ENCODE data around the gene ZCCHC14. TPM values are rescaled to one million over a fixed set of nuclear protein-coding genes. Genes with fewer than 3 reads are reported as not detected.

The ZCCHC14 gene
- total and polyA plus RNA-seq, 2 of the 13 experiments (the other 11 are each of a cell fraction or from before 2014, with no cell fraction given), result 12.4 to 12.5 TPM

DNA sequence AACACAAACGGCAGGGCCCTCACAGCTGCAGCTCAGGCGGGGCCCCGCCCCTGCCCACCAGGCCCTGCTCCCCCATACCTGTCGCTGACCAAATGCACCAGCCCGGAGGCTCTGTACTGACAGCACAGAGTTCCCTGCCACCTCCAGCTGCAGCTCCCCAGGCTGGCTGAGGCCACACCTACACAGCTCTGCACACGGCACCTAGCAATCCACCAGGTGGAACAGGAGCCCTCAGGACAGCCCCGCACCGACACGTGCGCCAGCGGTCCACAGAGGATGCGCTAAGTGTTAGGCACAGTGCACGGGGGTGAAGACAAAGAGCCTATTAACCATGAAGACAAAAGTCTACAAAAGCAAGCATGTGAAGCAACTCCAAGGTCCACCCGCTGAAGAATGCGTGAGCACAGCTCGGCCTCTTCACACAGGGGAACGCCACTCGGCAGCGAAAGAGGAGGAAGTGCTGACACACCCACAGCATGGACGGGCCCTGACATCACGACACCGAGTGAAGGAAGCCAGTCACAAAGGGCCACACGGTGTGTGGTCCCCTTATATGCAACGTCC, 5.4 kb downstream of the ZCCHC14 start (continued):
- TF ChIP-seq, protein P1, sequence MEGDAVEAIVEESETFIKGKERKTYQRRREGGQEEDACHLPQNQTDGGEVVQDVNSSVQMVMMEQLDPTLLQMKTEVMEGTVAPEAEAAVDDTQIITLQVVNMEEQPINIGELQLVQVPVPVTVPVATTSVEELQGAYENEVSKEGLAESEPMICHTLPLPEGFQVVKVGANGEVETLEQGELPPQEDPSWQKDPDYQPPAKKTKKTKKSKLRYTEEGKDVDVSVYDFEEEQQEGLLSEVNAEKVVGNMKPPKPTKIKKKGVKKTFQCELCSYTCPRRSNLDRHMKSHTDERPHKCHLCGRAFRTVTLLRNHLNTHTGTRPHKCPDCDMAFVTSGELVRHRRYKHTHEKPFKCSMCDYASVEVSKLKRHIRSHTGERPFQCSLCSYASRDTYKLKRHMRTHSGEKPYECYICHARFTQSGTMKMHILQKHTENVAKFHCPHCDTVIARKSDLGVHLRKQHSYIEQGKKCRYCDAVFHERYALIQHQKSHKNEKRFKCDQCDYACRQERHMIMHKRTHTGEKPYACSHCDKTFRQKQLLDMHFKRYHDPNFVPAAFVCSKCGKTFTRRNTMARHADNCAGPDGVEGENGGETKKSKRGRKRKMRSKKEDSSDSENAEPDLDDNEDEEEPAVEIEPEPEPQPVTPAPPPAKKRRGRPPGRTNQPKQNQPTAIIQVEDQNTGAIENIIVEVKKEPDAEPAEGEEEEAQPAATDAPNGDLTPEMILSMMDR (CRISPR knock-in tag; IDR thresholded peaks at IDR 0.05), result peak; percentile 51
- TF ChIP-seq PCBP2 (optimal IDR thresholded peaks at IDR 0.05; ENCODE audit: low read depth, low read length, poor library complexity, severe bottlenecking), result no peak
- TF ChIP-seq, protein P2, sequence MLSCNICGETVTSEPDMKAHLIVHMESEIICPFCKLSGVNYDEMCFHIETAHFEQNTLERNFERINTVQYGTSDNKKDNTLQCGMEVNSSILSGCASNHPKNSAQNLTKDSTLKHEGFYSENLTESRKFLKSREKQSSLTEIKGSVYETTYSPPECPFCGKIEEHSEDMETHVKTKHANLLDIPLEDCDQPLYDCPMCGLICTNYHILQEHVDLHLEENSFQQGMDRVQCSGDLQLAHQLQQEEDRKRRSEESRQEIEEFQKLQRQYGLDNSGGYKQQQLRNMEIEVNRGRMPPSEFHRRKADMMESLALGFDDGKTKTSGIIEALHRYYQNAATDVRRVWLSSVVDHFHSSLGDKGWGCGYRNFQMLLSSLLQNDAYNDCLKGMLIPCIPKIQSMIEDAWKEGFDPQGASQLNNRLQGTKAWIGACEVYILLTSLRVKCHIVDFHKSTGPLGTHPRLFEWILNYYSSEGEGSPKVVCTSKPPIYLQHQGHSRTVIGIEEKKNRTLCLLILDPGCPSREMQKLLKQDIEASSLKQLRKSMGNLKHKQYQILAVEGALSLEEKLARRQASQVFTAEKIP (CRISPR knock-in tag; IDR thresholded peaks at IDR 0.05; ENCODE audit: borderline replicate concordance), result no peak
- no peak for TF ChIP-seq KLF6 (CRISPR knock-in tag; IDR thresholded peaks at IDR 0.05)
- no peak for TF ChIP-seq HMGA1 (CRISPR knock-in tag; conservative IDR thresholded peaks at IDR 0.05)
- peak; percentile 54 for TF ChIP-seq FOSL2 (CRISPR knock-in tag; IDR thresholded peaks at IDR 0.05)
- 0 out of 2 replicates have a peak, but pooled peaks have one; percentile 42 for TF ChIP-seq ZNF777 (CRISPR knock-in tag; IDR thresholded peaks at IDR 0.05)
- TF ChIP-seq HES4 (CRISPR knock-in tag; IDR thresholded peaks at IDR 0.05; ENCODE audit: borderline replicate concordance), result no peak
- no peak; the same call in 1 of the 2 replicates for TF ChIP-seq CHCHD3 (CRISPR knock-in tag; IDR thresholded peaks at IDR 0.05)
- TF ChIP-seq, protein P3, sequence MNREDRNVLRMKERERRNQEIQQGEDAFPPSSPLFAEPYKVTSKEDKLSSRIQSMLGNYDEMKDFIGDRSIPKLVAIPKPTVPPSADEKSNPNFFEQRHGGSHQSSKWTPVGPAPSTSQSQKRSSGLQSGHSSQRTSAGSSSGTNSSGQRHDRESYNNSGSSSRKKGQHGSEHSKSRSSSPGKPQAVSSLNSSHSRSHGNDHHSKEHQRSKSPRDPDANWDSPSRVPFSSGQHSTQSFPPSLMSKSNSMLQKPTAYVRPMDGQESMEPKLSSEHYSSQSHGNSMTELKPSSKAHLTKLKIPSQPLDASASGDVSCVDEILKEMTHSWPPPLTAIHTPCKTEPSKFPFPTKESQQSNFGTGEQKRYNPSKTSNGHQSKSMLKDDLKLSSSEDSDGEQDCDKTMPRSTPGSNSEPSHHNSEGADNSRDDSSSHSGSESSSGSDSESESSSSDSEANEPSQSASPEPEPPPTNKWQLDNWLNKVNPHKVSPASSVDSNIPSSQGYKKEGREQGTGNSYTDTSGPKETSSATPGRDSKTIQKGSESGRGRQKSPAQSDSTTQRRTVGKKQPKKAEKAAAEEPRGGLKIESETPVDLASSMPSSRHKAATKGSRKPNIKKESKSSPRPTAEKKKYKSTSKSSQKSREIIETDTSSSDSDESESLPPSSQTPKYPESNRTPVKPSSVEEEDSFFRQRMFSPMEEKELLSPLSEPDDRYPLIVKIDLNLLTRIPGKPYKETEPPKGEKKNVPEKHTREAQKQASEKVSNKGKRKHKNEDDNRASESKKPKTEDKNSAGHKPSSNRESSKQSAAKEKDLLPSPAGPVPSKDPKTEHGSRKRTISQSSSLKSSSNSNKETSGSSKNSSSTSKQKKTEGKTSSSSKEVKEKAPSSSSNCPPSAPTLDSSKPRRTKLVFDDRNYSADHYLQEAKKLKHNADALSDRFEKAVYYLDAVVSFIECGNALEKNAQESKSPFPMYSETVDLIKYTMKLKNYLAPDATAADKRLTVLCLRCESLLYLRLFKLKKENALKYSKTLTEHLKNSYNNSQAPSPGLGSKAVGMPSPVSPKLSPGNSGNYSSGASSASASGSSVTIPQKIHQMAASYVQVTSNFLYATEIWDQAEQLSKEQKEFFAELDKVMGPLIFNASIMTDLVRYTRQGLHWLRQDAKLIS (CRISPR knock-in tag; IDR thresholded peaks at IDR 0.05), result no peak
- no peak for TF ChIP-seq RFX1 (IDR thresholded peaks at IDR 0.05)
- no peak for TF ChIP-seq ZNF431 (CRISPR knock-in tag; IDR thresholded peaks at IDR 0.05; ENCODE audit: borderline replicate concordance, low read depth)
- TF ChIP-seq CAMTA2 (CRISPR knock-in tag; IDR thresholded peaks at IDR 0.05; ENCODE audit: borderline replicate concordance), result no peak
- peak; percentile 60; the same call in 1 of the 2 replicates for TF ChIP-seq MIER2 (CRISPR knock-in tag; IDR thresholded peaks at IDR 0.05)
- TF ChIP-seq ZSCAN25 (CRISPR knock-in tag; IDR thresholded peaks at IDR 0.05), result no peak
- TF ChIP-seq, protein P4, sequence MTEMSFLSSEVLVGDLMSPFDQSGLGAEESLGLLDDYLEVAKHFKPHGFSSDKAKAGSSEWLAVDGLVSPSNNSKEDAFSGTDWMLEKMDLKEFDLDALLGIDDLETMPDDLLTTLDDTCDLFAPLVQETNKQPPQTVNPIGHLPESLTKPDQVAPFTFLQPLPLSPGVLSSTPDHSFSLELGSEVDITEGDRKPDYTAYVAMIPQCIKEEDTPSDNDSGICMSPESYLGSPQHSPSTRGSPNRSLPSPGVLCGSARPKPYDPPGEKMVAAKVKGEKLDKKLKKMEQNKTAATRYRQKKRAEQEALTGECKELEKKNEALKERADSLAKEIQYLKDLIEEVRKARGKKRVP (CRISPR knock-in tag; IDR thresholded peaks at IDR 0.05), result peak in 1 of 2 experiments; percentile 38; a peak in 2 of 4 replicates
- TF ChIP-seq, protein P5, sequence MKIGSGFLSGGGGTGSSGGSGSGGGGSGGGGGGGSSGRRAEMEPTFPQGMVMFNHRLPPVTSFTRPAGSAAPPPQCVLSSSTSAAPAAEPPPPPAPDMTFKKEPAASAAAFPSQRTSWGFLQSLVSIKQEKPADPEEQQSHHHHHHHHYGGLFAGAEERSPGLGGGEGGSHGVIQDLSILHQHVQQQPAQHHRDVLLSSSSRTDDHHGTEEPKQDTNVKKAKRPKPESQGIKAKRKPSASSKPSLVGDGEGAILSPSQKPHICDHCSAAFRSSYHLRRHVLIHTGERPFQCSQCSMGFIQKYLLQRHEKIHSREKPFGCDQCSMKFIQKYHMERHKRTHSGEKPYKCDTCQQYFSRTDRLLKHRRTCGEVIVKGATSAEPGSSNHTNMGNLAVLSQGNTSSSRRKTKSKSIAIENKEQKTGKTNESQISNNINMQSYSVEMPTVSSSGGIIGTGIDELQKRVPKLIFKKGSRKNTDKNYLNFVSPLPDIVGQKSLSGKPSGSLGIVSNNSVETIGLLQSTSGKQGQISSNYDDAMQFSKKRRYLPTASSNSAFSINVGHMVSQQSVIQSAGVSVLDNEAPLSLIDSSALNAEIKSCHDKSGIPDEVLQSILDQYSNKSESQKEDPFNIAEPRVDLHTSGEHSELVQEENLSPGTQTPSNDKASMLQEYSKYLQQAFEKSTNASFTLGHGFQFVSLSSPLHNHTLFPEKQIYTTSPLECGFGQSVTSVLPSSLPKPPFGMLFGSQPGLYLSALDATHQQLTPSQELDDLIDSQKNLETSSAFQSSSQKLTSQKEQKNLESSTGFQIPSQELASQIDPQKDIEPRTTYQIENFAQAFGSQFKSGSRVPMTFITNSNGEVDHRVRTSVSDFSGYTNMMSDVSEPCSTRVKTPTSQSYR (CRISPR knock-in tag; IDR thresholded peaks at IDR 0.05; ENCODE audit: borderline replicate concordance), result peak; percentile 41; the same call in 1 of the 2 replicates
- TF ChIP-seq ZNF136 (CRISPR knock-in tag; IDR thresholded peaks at IDR 0.05; ENCODE audit: low read depth), result no peak

All from HepG2 (cell line).